Muscle layer of colon (tissue), 2 donors: ENCODE data around the gene ZC3H6.

Experiments used
- H3K27ac ChIP-seq: one replicate; pipeline ENCODE4 v1.7.0; 2013; ENCODE audit warnings: low read depth, mild to moderate bottlenecking, low read length, moderate library complexity
- H3K27me3 ChIP-seq, 2 donors: one replicate each; pipeline ENCODE4 v1.7.0; 2013; ENCODE audit warnings: low read length in 2 of 2, mild to moderate bottlenecking in 2 of 2; ENCODE audit not compliant: insufficient read depth in 2 of 2, control insufficient read depth in 1 of 2
- H3K36me3 ChIP-seq: one replicate; pipeline ENCODE4 v1.7.0; 2013; ENCODE audit warnings: mild to moderate bottlenecking, low read length; ENCODE audit not compliant: insufficient read depth
- H3K4me1 ChIP-seq: one replicate; pipeline ENCODE4 v1.7.0; 2013; ENCODE audit warnings: mild to moderate bottlenecking, low read length; ENCODE audit not compliant: insufficient read depth
- H3K4me3 ChIP-seq, 2 donors: one replicate each; pipeline ENCODE4 v1.7.0; 2013; ENCODE audit warnings: low read length in 2 of 2, low read depth in 1 of 2, mild to moderate bottlenecking in 1 of 2, moderate library complexity in 1 of 2
- H3K9ac ChIP-seq: one replicate; pipeline ENCODE4 v1.7.0; 2013; ENCODE audit warnings: low read length
- H3K9me3 ChIP-seq: one replicate; pipeline ENCODE4 v1.7.0; 2013; ENCODE audit warnings: mild to moderate bottlenecking, low read length
- donor health status: abdominal sarcoma.
- donor health status: Adenocarcinoma of cecum.

Gene ZC3H6

GRCh38 chr2:112275311-112275886, at the start of gene ZC3H6:
TSS of gene ZC3H6 (plus strand) at chr2:112275597. CDS start at chr2:112275995, 398 bp downstream.
- H3K36me3 ChIP-seq, result no peaks in the 10 kb centered on the region
- H3K9me3 ChIP-seq, result no peaks in the 10 kb centered on the region
- H3K27ac ChIP-seq, result peak within 1 kb of the TSS; percentile 99
- no peaks in the 10 kb centered on the region for H3K4me1 ChIP-seq
- H3K27me3 ChIP-seq, result no peaks in the 10 kb centered on the region
- H3K9ac ChIP-seq, result peak within 1 kb of the TSS; percentile 98
- peak within 1 kb of the TSS; percentile 79 to 100 for H3K4me3 ChIP-seq

- Histone ChIP-seq H3K27ac (no peak overlapping the region), H3K9me3 (no peaks in the 10 kb centered on the region), H3K9ac (no peak overlapping the region), H3K27me3 (no peaks in the 10 kb centered on the region), H3K36me3 (no peaks in the 10 kb centered on the region), H3K4me3 (no peak overlapping the region), H3K4me1 (no peaks in the 10 kb centered on the region)
These were observed 46.0 kb upstream of the ZC3H6 start for GRCh38 chr2:112229348-112229747.

- Histone ChIP-seq H3K36me3 (no peaks in the 10 kb centered on the region), H3K4me1 (no peaks in the 10 kb centered on the region)
These were observed 45.0 kb upstream of the ZC3H6 start for GRCh38 chr2:112230371-112230770.

GRCh38 chr2:112239862-112240261, 35.5 kb upstream of the ZC3H6 start:
- no peak overlapping the region for H3K27ac ChIP-seq

More at GRCh38 chr2:112230371-112230770, 45.0 kb upstream of the ZC3H6 start:
- Histone ChIP-seq H3K4me3 (no peak overlapping the region), H3K27ac (no peak overlapping the region), H3K9ac (no peak overlapping the region), H3K9me3 (no peaks in the 10 kb centered on the region), H3K27me3 (no peaks in the 10 kb centered on the region)

GRCh38 chr2:112242384-112242783, 33.0 kb upstream of the ZC3H6 start:
- Histone ChIP-seq H3K9me3 (no peaks in the 10 kb centered on the region), H3K4me3 (no peak overlapping the region), H3K36me3 (no peaks in the 10 kb centered on the region), H3K4me1 (no peaks in the 10 kb centered on the region), H3K9ac (no peak overlapping the region), H3K27ac (no peak overlapping the region), H3K27me3 (no peaks in the 10 kb centered on the region)

More at GRCh38 chr2:112239862-112240261, 35.5 kb upstream of the ZC3H6 start:
- H3K36me3 ChIP-seq, result no peaks in the 10 kb centered on the region
- H3K4me3 ChIP-seq, result no peak overlapping the region
- H3K9me3 ChIP-seq, result no peaks in the 10 kb centered on the region
- no peaks in the 10 kb centered on the region for H3K4me1 ChIP-seq
- no peaks in the 10 kb centered on the region for H3K27me3 ChIP-seq
- H3K9ac ChIP-seq, result no peak overlapping the region

- no peaks in the 10 kb centered on the region for H3K4me1 ChIP-seq
- H3K27ac ChIP-seq, result no peak overlapping the region
- no peak overlapping the region for H3K4me3 ChIP-seq
- H3K9ac ChIP-seq, result no peak overlapping the region
- no peaks in the 10 kb centered on the region for H3K36me3 ChIP-seq
- no peaks in the 10 kb centered on the region for H3K9me3 ChIP-seq
- no peaks in the 10 kb centered on the region for H3K27me3 ChIP-seq
These were observed 32.2 kb upstream of the ZC3H6 start for GRCh38 chr2:112243233-112243632.

- Histone ChIP-seq H3K36me3 (no peaks in the 10 kb centered on the region), H3K27me3 (no peaks in the 10 kb centered on the region)
These were observed 30.5 kb upstream of the ZC3H6 start for GRCh38 chr2:112244854-112245253.

GRCh38 chr2:112251271-112251670, 24.1 kb upstream of the ZC3H6 start:
- no peaks in the 10 kb centered on the region for H3K9me3 ChIP-seq
- no peak overlapping the region for H3K4me3 ChIP-seq
- H3K9ac ChIP-seq, result no peak overlapping the region
- H3K36me3 ChIP-seq, result no peaks in the 10 kb centered on the region
- no peak overlapping the region for H3K27ac ChIP-seq
- peaks cover 7% of the 10 kb centered on the region for H3K4me1 ChIP-seq
- no peaks in the 10 kb centered on the region for H3K27me3 ChIP-seq

More at GRCh38 chr2:112244854-112245253, 30.5 kb upstream of the ZC3H6 start:
- no peak overlapping the region for H3K9ac ChIP-seq
- H3K4me3 ChIP-seq, result no peak overlapping the region
- H3K27ac ChIP-seq, result no peak overlapping the region
- no peaks in the 10 kb centered on the region for H3K4me1 ChIP-seq
- H3K9me3 ChIP-seq, result no peaks in the 10 kb centered on the region

- Histone ChIP-seq H3K9me3 (no peaks in the 10 kb centered on the region), H3K4me1 (peaks cover 7% of the 10 kb centered on the region), H3K9ac (no peak overlapping the region), H3K27ac (no peak overlapping the region), H3K27me3 (no peaks in the 10 kb centered on the region), H3K4me3 (no peak overlapping the region), H3K36me3 (no peaks in the 10 kb centered on the region)
These were observed 22.1 kb upstream of the ZC3H6 start for GRCh38 chr2:112253261-112253815.

- Histone ChIP-seq H3K27ac (peak within 1 kb of the TSS; percentile 83), H3K27me3 (no peaks in the 10 kb centered on the region), H3K4me3 (peak within 1 kb of the TSS; percentile 67 to 90), H3K9ac (peak within 1 kb of the TSS; percentile 62), H3K9me3 (no peaks in the 10 kb centered on the region), H3K4me1 (peaks cover 7% of the 10 kb centered on the region), H3K36me3 (no peaks in the 10 kb centered on the region)
These were observed 20.7 kb upstream of the ZC3H6 start, which contains the start of gene ZC3H8 for GRCh38 chr2:112254466-112255240. TSS of gene ZC3H8 (minus strand) at chr2:112255042. CDS start at chr2:112254981, 61 bp downstream.

GRCh38 chr2:112255875-112256274, 19.5 kb upstream of the ZC3H6 start:
- Histone ChIP-seq H3K4me1 (peaks cover 7% of the 10 kb centered on the region), H3K9ac (no peak overlapping the region), H3K9me3 (no peaks in the 10 kb centered on the region), H3K27me3 (no peaks in the 10 kb centered on the region), H3K36me3 (no peaks in the 10 kb centered on the region), H3K4me3 (no peak overlapping the region), H3K27ac (no peak overlapping the region)
